ENCODE measurements around the gene WIPI1.
A peak's percentile ranks its signal among the peaks of the same experiment; 100 is the strongest.
"Not testable (repeated sequence)": the region's sequence is repeated elsewhere in the genome, so short reads cannot be mapped to it uniquely, and the experiment has no call there.

The WIPI1 gene

GRCh38 chr17:68385490-68386215 lies 71.6 kb downstream of the WIPI1 start:
- DNase-seq (ENCODE audit: low read depth, low spot score) = no peak

- DNase-seq (ENCODE audit: low read depth, low spot score) = no peak
Measured at GRCh38 chr17:68384941-68385340, 72.4 kb downstream of the WIPI1 start.

- no peak for DNase-seq (ENCODE audit: low read depth, low spot score)
Measured at GRCh38 chr17:68384471-68384870, 72.8 kb downstream of the WIPI1 start.

GRCh38 chr17:68383443-68384321 lies 73.6 kb downstream of the WIPI1 start:
- DNase-seq (ENCODE audit: low read depth, low spot score) = peak; percentile 40

- no peak for DNase-seq (ENCODE audit: low read depth, low spot score)
Measured at GRCh38 chr17:68383120-68383442, 74.2 kb downstream of the WIPI1 start.

- DNase-seq (ENCODE audit: low read depth, low spot score) = no peak
Measured at GRCh38 chr17:68382582-68383085, 74.7 kb downstream of the WIPI1 start.

- DNase-seq (ENCODE audit: low read depth, low spot score) = peak; percentile 65
Measured at GRCh38 chr17:68381076-68381900, 76.0 kb downstream of the WIPI1 start.

- DNase-seq (ENCODE audit: low read depth, low spot score) = no peak
Measured at GRCh38 chr17:68379692-68380677, 77.3 kb downstream of the WIPI1 start.

- no peak for DNase-seq (ENCODE audit: low read depth, low spot score)
Measured at GRCh38 chr17:68379177-68379510, 78.2 kb downstream of the WIPI1 start.

GRCh38 chr17:68378268-68379176 lies 78.8 kb downstream of the WIPI1 start:
- peak; percentile 99 for DNase-seq (ENCODE audit: low read depth, low spot score)

GRCh38 chr17:68377771-68378267 lies 79.5 kb downstream of the WIPI1 start:
- DNase-seq (ENCODE audit: low read depth, low spot score) = no peak

GRCh38 chr17:68376178-68376577 lies 81.1 kb downstream of the WIPI1 start:
- not testable (repeated sequence) for DNase-seq (ENCODE audit: low read depth, low spot score)

GRCh38 chr17:68375566-68375965 lies 81.7 kb downstream of the WIPI1 start:
- DNase-seq (ENCODE audit: low read depth, low spot score) = no peak

Data from brain pericyte (primary cell).